Medulla oblongata (tissue), 1 donor: Measurements from ENCODE around the gene KMT2C.
A peak's percentile ranks its signal among the peaks of the same experiment; 100 is the strongest.
"Not testable (repeated sequence)": the region's sequence is repeated elsewhere in the genome, so short reads cannot be mapped to it uniquely, and the experiment has no call there.

Experiments
- DNase-seq: peaks from one replicate; pipeline ENCODE4 v3.0.0-alpha.2; 2015; ENCODE audit errors: extremely low spot score

The KMT2C gene

DNA sequence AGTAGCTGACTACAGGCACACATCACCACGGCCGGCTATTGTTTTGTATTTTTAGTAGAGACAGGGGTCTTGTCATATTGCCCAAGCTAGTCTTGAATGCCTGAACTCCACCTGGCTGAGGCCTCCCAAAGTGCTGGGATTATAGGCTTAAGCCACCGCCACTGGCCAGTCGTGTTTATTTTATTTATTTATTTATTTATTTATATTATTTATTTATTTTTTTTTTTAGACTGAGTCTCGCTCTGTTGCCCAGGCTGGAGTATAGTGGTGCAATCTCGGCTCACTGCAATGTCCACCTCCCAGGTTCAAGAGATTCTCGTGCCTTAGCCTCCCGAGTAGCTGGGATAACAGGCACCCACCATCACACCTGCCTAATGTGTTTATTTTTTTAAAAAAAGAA is 6.0 kb upstream of the KMT2C start:
- DNase-seq: not testable (repeated sequence)

DNA sequence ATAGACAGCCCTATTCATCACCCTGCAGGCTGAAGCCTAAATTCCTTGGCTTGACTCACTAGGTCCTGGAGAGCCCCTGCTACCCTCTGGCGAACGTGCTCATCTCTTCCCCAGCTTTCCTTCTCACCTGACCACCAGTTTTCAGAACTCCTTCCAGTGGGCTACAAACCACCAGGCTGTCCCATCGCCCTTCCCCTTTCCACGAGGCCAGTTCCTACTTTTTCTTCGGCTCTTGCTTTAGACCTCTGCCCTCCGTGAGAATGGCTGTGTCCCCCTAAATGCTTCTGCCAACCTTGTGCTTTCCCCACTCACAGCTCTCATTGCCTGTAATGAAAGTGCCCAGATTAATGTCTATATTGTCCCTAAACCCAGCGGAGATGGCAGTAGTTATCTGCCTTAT is 5.4 kb upstream of the KMT2C start:
- not testable (repeated sequence) for DNase-seq

DNA sequence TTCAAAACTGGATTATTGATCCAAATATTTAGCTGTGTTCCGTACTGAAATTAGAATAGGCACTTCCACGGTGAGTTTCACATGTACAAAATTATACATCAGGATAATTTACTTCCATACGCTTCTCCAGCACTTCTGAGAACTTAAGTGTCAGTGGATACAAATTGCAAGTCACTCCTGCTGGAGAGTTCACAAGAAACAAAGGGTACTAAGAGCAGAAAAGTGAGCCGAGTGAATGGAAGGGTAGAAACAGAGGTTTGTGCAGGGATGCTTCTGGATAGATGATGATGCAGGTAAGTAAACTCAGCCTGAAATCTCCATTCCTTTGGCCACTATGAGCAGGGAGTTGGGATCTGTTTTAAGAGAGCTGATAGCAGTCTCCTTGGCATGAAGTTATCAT is 2.2 kb upstream of the KMT2C start:
- DNase-seq: not testable (repeated sequence)

DNA sequence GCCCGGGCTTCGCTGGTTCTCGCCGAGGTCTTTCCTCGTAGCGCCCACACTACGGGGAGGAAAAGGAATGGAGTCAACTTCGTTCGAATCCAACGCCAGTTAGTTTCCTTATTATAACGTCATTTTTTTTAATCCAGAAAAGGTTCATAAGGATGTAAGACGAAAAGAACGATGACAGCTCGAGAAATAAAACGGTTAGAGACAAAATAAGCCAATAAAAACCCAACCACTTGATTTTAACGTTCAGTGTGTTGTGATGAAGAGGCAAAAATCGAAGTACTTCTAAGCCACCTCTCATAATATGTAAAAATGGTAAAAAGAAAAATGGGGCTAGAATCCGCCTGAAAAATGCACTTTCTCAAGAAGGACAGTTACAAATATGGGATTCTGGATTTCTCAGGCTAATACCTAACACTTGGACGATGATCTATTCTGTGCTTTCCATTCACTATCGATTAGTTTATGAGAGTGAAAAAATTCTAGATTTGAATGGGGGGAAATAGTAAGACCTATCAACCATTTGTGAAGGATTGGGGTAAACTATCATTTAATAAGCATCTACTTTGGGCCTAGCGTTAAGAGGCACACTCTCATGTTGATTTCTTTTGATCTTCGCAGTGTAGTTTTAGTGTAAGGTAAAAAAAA is 1.2 kb upstream of the KMT2C start:
- not testable (repeated sequence) for DNase-seq

DNA sequence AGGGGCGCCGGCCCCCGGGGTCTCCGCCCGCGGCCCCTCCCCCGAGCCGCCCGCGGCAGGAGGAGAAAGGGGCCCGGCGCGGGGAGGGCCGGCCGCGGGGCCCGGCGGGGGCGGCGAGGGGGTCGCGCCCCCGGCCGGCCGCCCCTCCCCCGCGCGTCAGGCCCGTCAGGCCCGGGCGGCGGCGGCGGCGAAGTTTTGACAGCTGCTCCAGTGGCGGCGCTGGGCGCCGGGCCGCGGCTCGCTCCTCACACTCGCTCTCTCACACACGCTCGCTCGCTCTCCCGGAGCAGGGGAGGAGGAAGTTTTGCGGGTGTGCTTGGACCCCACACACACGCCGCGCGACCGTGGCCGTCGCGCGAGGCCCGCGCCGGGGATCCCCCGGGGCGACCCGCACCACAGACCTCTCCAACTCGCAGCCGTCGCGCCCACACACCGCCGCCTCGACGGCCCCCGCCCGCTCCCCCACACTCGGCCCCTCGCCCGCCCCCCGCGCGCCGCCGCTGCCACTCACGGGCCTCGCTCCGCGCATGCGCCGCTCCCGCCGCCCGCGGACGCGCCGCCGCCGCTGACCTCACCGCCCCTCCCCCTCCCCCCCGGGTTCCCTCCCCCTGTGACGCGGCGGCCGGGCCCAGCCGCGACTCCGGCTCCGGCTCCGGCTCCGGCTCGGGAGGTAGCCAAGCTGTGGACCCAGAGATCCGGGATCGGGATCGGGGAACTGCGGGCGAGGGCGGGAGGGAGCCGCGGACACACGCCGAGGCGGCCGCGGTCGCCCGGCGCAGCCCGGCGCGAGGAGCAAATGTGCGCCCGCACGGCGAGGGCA is 518 bp upstream of the KMT2C start:
- peak; percentile 92 for DNase-seq

DNA sequence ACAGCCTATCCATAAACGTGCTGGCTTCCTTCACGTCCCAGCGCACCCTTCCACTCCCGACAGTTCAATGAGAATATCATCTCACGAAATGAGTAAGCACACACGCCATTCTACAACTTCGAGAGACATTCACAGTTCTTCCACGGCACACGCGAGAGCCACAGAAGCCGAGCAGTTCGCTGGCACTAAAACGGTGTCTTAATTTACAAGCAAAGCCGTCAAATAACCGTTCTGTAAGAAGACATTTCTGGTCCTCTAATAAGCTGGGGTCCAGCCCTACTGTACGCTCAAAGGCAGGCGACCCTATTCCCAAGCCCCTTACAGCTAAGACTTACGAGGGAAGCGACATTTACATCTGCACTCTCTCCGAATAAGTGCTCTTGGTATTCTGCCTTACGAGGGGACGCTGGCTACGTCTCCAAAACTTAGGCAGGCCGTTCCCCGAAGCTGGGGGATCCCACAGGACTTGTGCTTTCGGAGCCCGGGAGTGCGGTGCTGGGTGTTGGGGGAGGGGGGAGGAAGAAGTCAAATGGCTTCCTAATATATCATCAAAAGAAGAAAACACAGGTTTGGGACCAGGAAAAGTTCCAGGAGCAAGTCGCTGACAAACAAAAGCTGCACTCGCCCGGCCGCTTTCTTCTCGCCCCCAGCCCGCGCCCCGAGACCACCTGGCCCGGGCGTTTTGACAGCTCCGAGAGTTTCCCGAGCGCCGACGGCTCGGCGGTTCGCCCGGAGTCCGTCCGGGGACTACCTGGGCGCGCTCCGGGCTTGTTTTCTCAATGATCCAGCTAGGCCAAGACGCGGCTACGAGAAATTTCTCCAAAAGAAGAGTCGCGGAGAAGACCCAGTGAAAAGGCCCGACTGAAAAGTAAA is 1.1 kb downstream of the KMT2C start:
- peak; percentile 55 for DNase-seq

DNA sequence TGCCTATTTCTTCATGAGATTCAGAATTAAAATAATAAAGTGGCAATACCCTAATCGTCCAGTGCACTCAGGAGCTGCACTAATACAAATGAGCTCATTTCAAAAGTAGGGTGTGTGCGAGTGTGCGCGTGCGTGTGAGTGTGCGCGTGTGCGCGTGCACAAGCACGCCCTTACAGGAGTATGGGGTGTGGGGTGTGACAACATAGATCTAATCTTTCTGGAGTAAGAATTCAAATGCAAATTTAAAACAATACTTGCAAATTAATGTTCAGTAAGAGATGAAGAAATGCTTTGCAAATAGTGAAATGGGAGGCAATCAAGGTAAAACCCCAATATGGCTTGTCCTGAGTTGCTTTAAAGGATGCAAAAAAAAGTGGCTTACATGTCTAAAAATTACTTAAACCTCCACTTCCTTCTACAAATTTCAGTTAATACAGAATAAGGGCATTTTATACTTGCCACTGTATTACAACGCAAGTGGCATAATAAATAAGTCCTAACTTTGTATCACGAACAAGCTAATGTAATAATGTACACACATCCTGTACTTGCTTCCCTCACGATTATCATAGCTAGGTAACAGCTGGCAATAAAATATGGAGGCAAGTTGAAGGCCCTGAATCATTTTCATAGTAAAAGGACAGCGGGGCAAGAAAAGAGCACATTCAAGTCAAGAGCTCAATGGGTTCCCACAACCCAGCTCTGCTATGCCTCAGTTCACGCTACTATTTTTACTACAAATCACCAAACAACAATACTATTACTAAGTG is 1.9 kb downstream of the KMT2C start:
- peak; percentile 24 for DNase-seq

DNA sequence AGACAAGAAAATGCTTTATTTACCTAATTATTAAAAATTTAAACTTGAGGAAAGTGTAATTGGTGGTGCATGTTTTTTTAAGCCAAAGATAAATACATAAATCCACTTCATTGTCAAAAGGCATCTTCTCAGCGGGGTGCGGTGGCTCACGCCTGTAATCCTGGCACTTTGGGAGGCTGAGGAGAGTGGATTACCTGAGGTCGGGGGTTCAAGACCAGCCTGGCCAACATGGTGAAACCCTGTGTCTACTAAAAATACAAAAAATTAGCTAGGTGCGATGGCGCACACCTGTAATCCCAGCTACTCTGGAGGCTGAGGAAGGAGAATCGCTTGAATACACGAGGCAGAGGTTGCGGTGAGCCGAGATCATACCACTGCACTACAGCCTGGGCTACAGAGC is 3.1 kb downstream of the KMT2C start:
- not testable (repeated sequence) for DNase-seq

DNA sequence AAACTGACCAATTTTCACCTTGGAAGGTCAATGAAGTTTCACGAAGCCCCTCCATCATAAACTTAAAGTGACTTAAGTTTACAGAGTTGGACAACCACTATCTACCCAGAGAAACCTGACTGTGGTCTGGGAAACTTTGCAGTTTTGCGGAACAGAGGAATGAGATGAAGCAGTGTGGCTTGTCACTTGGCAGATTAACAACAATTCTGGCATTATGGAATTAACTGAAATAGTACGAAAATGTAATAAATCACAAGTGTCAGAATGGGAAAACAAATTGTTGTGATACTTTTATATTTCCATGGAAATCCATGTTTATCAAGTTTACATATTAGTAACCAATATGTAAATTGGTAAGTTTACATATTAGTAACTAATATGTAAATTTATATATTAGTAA is 4.9 kb downstream of the KMT2C start:
- DNase-seq: no peak

DNA sequence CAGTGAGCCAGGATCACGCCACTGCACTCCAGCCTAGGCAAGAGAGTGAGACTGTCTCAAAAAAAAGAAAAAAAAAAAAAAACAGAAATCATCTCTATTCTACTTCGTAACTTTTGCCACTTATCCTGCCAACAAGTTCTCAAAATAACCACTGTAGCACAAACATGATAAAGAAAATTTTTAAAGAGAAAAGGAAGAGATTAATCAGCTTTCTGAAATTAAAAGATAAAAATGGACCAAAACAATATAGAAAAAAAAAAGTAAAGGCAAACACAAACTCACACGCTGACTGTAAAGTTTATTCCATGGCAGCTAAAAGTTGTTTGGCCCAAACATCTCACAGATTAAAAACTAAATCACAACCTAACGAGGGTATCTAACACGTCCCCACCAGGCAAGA is 5.7 kb downstream of the KMT2C start:
- not testable (repeated sequence) for DNase-seq

DNA sequence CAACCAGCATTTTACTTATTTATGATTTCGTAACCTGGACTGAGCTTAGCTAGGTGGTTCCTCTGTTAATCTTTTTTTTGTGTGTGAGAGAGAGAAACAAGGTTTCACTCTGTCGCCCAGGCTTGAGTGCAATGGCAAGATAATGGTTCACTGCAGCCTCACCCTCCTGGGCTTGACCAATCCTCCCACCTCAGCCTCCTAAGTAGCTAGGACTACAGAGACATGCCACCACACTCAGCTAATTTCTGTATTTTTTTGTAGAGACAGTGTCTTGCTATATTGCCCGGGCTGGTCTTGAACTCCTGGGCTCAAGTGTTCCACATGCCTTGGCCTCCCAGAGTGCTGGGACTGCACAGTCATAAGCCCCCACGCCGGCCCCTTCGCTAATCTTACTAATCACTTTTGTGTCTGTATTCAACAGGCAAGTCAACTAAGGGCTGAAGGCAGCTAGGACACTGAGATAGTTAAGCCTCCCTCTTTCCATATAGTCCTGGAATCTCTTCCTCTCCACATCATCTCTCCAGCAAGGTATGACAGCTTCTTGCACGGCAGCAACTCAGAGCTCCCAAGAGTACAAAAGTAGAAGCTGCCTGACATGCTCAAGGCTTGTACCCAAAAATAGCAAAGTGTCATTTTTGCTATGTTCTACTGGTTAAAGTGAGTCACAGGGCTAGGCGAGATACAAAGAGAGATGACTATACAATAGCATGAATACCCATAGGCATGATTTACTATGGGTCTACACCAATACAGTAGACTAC is 11.3 kb downstream of the KMT2C start:
- no peak for DNase-seq

DNA sequence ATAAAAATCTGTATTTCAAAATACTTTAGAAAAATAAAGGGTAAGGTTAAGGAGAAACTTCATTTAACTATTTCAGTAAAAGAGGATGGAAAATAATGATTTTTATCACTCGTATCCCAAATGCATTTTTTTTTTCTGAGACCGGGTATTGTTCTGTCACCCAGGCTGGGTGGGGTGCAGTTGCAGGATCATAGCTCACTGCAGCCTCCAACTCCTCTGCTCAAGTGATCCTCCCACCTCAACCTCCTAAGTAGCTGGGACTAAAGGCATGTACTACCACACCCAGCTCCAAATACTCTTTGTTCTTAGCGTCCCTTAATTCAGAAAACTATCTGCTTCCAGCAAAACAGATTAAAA is 11.8 kb downstream of the KMT2C start:
- no peak for DNase-seq

DNA sequence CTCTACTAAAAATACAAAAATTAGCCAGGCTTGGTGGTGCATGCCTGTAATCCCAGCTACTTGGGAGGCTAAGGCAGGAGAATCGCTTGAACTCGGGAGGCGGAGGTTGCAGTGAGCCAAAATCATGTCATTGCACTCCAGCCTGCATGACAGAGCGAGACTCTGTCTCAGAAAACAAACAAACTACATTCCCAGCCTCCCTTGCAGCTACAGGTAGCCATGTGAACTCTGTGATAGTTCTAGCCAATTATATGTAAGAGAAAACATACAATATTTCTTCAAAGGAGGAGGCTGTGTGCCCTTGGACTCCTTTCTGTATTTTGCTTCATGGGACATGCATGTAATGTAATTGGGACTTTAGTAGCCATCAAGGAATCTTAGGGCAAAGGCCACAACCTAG is 12.6 kb downstream of the KMT2C start:
- DNase-seq: not testable (repeated sequence)

DNA sequence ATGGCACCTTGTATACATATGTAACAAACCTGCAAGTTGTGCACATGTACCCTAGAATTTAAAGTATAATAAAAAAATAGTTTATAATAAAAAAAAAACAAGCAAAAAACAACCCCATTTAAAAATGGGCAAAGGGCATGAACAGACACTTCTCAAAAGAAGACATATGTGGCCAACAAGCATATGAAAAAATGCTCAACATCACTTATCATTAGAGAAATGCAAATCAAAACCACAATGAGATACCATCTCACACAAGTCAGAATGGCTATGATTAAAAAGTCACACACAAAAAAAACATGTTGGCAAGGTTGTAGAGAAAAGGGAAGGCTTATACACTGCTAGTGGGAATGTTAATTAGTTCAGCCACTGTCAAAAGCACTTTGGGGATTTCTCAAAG is 14.9 kb downstream of the KMT2C start:
- not testable (repeated sequence) for DNase-seq

DNA sequence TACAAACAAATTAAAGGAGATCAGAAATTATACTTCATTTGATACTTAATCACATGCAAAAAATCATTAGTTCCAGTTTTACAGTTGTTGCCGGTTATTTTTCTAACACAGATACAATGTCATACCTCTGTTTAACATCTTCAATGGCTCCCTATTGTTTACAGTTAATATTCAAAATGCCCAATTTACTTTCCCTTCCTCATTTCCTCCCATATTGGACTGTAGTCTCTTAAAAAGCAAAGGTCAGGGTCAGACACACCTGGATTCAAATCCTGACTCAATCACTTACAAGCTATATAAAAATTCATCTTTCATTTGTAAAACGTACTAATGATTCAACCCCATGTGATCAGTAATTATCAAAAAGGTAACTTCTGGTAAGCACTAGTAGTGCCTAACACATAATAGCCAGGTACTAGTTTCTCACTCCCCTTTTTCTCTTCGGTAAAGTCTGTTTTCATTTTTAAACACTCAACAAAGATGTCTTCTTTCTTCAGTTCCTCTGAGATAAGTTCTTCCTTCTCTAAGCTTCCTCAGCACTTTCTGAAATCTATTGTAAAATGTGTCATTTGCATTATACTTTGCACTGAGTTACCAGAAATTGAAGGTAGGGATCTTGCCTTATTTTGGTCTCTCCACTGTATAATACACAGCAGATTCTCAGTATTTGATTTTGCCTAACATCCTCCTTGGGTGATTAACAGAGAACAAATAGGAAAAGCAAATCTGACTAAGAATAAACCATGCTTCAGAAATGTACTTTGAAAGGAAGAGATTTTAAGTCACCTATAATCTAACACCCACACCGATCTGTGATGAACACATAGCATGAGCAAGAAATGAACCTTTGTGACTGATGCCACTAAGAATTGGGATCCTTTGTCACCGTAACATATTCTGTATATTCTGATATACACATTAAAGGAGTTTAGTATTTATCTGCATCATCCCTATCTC is 16.1 kb downstream of the KMT2C start:
- no peak for DNase-seq

DNA sequence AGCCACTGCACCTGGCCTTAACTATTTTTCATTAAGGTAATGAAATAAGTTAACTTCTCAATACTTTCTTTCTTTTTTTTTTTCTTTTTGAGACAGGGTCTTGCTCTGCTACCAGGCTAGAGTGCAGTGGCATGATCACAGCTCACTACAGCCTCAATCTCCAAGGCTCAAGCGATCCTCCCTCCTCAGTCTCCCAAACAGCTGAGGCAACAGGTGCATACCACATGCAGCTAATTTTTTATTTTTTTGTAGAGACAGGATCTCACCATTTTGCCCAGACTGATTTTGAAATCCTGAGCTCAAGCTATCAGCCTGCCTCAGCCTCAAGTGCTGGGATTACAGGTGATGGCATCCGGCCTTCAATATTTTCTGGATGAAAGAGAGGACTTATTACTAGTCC is 21.0 kb downstream of the KMT2C start:
- DNase-seq: peak; percentile 1

DNA sequence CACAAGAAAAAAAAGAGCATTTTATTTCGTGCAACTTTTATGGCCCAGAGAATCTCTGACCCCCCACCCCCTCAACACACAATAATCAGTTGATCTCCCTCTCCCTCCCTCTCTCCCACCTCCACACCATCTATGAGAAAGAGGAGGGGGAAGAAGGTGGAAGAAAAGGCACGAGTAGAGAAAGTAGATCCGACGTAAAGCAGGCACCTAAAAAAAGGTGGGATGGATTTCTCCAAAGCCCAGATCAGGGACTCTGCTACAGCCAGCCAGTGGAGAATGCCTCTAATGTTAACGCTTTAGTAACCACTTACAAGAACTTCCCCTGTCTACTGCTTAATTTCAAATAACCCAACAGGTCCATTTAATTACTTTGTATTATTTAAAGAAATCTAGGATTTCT is 24.4 kb downstream of the KMT2C start:
- DNase-seq: no peak

DNA sequence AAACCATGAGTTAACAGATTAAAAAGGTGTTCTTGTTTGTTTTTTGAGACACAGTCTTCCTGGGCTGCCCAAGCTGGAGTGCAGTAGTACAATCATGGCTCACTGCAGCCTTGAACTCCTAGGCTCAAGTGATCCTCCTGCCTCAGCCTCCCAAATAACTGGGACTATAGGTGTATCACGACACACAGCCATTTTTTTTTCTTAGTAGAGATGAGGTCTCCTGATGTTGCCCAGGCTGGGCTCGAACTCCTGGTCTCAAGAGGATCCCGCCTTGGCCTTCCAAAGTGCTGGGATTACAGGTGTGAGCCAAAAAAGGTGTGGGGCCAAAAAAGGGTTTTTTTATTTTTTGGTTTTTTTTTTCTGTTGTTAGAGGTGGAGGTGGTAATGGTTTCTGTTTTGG is 29.3 kb downstream of the KMT2C start:
- peak; percentile 7 for DNase-seq

DNA sequence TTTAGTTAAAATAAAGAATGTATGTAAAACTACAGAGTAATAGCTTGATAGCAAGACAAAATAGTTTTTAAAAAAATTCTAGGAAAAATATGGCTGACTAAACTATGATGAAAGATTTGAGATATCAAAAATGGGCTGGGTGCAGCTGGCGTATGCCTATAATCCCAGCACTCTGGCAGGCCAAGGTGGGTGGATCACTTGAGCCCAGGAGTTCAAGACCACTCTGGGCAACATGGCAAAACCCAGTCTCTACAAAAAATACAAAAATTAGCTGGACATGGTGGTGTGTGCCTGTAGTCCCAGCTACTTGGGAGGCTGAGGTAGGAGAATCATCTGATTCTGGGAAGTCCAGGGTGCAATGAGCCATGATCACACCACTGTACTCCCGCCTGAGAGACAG is 29.8 kb downstream of the KMT2C start:
- DNase-seq: peak; percentile 20

DNA sequence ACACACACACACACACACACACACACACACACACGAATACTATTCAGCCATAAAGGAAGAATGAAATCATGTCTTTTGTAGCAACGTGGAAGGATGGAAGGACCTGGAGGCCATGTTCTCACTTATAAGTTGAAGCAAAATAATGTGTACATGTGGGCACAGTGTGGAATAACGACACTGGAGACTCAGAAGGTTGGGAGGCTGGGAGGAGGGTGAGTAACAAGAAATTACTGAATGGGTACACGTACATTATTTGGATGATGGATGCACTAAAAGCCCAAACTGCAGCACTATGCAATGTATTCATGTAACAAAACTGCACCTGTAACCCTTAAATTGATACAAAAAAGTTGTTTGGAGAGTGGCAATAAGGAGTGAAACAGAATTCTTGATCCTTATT is 32.1 kb downstream of the KMT2C start:
- DNase-seq: peak; percentile 46
